ENCODE data around the gene CCDC6. TPM values are rescaled to one million over a fixed set of nuclear protein-coding genes. Genes with fewer than 3 reads are reported as not detected.
"Not testable (repeated sequence)": the region's sequence is repeated elsewhere in the genome, so short reads cannot be mapped to it uniquely, and the experiment has no call there.

Gene CCDC6
- total RNA-seq, 1 donor from 2014 or later, result 42.7 TPM

GRCh38 chr10:59891349-59891748, 15.0 kb downstream of the CCDC6 start:
- no peak for TF ChIP-seq CTCF (IDR thresholded peaks at IDR 0.05; ENCODE audit: insufficient read depth, low read length, poor library complexity, severe bottlenecking)
- H3K4me3 ChIP-seq (ENCODE audit: low read depth, low read length), result no peak overlapping the region
- no peak for DNase-seq (ENCODE audit: low read depth)
- H3K36me3 ChIP-seq (ENCODE audit: control insufficient read depth, insufficient read depth, low read length), result no peaks in the 10 kb centered on the region
- H3K27me3 ChIP-seq (ENCODE audit: control insufficient read depth, insufficient read depth, low read length), result no peaks in the 10 kb centered on the region

GRCh38 chr10:59888781-59889435, 17.4 kb downstream of the CCDC6 start:
- TF ChIP-seq CTCF (IDR thresholded peaks at IDR 0.05; ENCODE audit: insufficient read depth, low read length, poor library complexity, severe bottlenecking), result no peak

GRCh38 chr10:59887972-59888640, 18.2 kb downstream of the CCDC6 start:
- no peak for DNase-seq (ENCODE audit: low read depth)
- H3K27me3 ChIP-seq (ENCODE audit: control insufficient read depth, insufficient read depth, low read length), result no peaks in the 10 kb centered on the region
- no peak for TF ChIP-seq CTCF (IDR thresholded peaks at IDR 0.05; ENCODE audit: insufficient read depth, low read length, poor library complexity, severe bottlenecking)
- H3K4me3 ChIP-seq (ENCODE audit: low read depth, low read length), result no peak overlapping the region
- H3K36me3 ChIP-seq (ENCODE audit: control insufficient read depth, insufficient read depth, low read length), result no peaks in the 10 kb centered on the region

More at GRCh38 chr10:59888781-59889435, 17.4 kb downstream of the CCDC6 start:
- no peak for DNase-seq (ENCODE audit: low read depth)
- no peaks in the 10 kb centered on the region for H3K36me3 ChIP-seq (ENCODE audit: control insufficient read depth, insufficient read depth, low read length)
- no peaks in the 10 kb centered on the region for H3K27me3 ChIP-seq (ENCODE audit: control insufficient read depth, insufficient read depth, low read length)
- no peak overlapping the region for H3K4me3 ChIP-seq (ENCODE audit: low read depth, low read length)

GRCh38 chr10:59887006-59887405, 19.4 kb downstream of the CCDC6 start:
- Histone ChIP-seq H3K4me3 (ENCODE audit: low read depth, low read length) (no peak overlapping the region), H3K27me3 (ENCODE audit: control insufficient read depth, insufficient read depth, low read length) (no peaks in the 10 kb centered on the region), H3K36me3 (ENCODE audit: control insufficient read depth, insufficient read depth, low read length) (no peaks in the 10 kb centered on the region)
- TF ChIP-seq CTCF (IDR thresholded peaks at IDR 0.05; ENCODE audit: insufficient read depth, low read length, poor library complexity, severe bottlenecking), result no peak
- DNase-seq (ENCODE audit: low read depth), result no peak

- Histone ChIP-seq H3K36me3 (ENCODE audit: control insufficient read depth, insufficient read depth, low read length) (no peaks in the 10 kb centered on the region), H3K27me3 (ENCODE audit: control insufficient read depth, insufficient read depth, low read length) (no peaks in the 10 kb centered on the region), H3K4me3 (ENCODE audit: low read depth, low read length) (no peak overlapping the region)
- no peak for TF ChIP-seq CTCF (IDR thresholded peaks at IDR 0.05; ENCODE audit: insufficient read depth, low read length, poor library complexity, severe bottlenecking)
- DNase-seq (ENCODE audit: low read depth), result no peak
These were observed 20.8 kb downstream of the CCDC6 start for GRCh38 chr10:59885430-59886134.

- not testable (repeated sequence) for DNase-seq (ENCODE audit: low read depth); H3K27me3 ChIP-seq (ENCODE audit: control insufficient read depth, insufficient read depth, low read length); H3K4me3 ChIP-seq (ENCODE audit: low read depth, low read length); H3K36me3 ChIP-seq (ENCODE audit: control insufficient read depth, insufficient read depth, low read length)
These were observed 21.5 kb downstream of the CCDC6 start for GRCh38 chr10:59884893-59885292.
